ENCODE results near the gene ZNF3.
"Not testable (repeated sequence)": the region's sequence is repeated elsewhere in the genome, so short reads cannot be mapped to it uniquely, and the experiment has no call there.

ZNF3 gene

GRCh38 chr7:100081535-100082102, at the start of gene ZNF3:
Gene ZNF3, minus strand, starts transcription at chr7:100081723. Its CDS starts 4,366 bp downstream, at chr7:100077357.
- Histone ChIP-seq H3K9ac (ENCODE audit: low read depth, low read length) (peak within 1 kb of the TSS; percentile 93), H3K4me3 (ENCODE audit: low read depth, low read length) (peak within 1 kb of the TSS; percentile 88), H3K27ac (ENCODE audit: low read depth, low read length) (peak within 1 kb of the TSS; percentile 88), H3K36me3 (ENCODE audit: control insufficient read depth, insufficient read depth, low read length) (peaks cover 34% of the 10 kb centered on the region), H3K9me3 (ENCODE audit: control insufficient read depth, insufficient read depth, low read length) (no peaks in the 10 kb centered on the region; the same call in 1 of the 2 replicates), H3K27me3 (ENCODE audit: control insufficient read depth, insufficient read depth, low read length) (no peaks in the 10 kb centered on the region), H3K4me1 (ENCODE audit: control insufficient read depth, insufficient read depth, low read length) (peaks cover 13% of the 10 kb centered on the region)

DNA sequence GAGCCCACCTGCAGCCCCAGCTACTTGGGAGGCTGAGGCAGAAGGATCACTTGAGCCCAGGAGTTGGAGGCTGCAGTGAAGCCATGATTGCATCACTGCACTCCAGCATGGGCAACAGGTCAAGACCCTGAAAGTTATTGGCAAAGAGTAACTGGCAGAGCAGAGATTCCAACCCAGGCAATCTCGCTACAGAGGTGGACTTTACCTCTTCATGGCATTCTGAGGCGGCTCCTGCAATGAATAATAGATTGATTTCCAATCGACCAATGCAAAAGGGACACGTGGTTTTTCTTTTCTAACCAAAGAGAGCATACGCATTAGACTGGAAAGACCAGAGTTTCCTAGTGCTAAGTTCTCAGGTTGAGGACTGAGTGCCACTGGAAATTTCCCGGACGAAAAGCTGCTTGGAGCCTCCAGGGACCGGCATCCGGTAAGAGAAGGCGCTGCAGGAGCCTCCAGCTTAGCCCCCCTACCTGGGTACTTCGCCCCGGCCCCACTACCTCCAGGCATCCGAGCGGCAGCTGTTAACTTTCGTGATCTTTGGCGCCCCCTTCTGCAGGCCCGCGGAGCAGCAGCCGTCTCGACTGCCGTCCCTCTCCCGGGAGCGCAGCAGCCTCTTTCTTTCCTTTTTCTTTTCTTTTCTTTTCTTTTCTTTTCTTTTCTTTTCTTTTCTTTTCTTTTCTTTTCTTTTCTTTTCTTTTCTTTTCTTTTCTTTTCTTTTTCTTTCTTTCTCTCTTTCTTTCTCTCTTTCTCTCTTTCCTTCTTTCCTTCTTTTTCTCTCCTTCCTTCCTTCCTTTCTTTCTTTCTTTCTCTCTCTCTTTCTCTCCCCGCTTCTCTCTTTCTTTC, 49.3 kb upstream of the ZNF3 start:
- H3K4me3 ChIP-seq (ENCODE audit: low read depth, low read length) = 0 out of 2 replicates have a peak overlapping the region, but pooled peaks have one; percentile 36
- H3K4me1 ChIP-seq (ENCODE audit: control insufficient read depth, insufficient read depth, low read length) = no peaks in the 10 kb centered on the region
- H3K9me3 ChIP-seq (ENCODE audit: control insufficient read depth, insufficient read depth, low read length) = no peaks in the 10 kb centered on the region
- no peaks in the 10 kb centered on the region for H3K36me3 ChIP-seq (ENCODE audit: control insufficient read depth, insufficient read depth, low read length)
- H3K27ac ChIP-seq (ENCODE audit: low read depth, low read length) = peak overlapping the region; percentile 21
- H3K27me3 ChIP-seq (ENCODE audit: control insufficient read depth, insufficient read depth, low read length) = peaks cover 13% of the 10 kb centered on the region
- H3K9ac ChIP-seq (ENCODE audit: low read depth, low read length) = no peak overlapping the region

GRCh38 chr7:100130220-100130607, 48.7 kb upstream of the ZNF3 start:
- H3K27me3 ChIP-seq (ENCODE audit: control insufficient read depth, insufficient read depth, low read length) = peaks cover 13% of the 10 kb centered on the region
- H3K9me3 ChIP-seq (ENCODE audit: control insufficient read depth, insufficient read depth, low read length); H3K36me3 ChIP-seq (ENCODE audit: control insufficient read depth, insufficient read depth, low read length); H3K4me1 ChIP-seq (ENCODE audit: control insufficient read depth, insufficient read depth, low read length); H3K27ac ChIP-seq (ENCODE audit: low read depth, low read length); H3K4me3 ChIP-seq (ENCODE audit: low read depth, low read length); H3K9ac ChIP-seq (ENCODE audit: low read depth, low read length): not testable (repeated sequence)

DNA sequence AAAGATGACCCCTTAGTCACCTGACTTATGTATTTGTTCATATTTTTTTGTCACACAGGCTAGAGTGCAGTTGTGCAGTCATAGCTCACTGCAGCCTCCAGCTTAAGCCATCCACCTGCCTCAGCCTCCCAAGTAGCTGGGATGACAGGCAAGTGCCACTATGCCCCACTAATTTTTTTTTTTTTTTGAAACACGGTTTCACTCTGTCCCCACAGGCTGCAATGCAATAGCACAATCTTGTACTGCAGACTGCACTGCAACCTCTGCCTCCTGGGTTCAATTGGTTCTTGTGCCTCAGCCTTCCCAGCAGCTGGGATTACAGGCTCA, 47.1 kb upstream of the ZNF3 start:
- Histone ChIP-seq H3K4me1 (ENCODE audit: control insufficient read depth, insufficient read depth, low read length) (no peaks in the 10 kb centered on the region), H3K4me3 (ENCODE audit: low read depth, low read length) (no peak overlapping the region), H3K9ac (ENCODE audit: low read depth, low read length) (no peak overlapping the region)

GRCh38 chr7:100127866-100128636, 46.5 kb upstream of the ZNF3 start:
- Histone ChIP-seq H3K27ac (ENCODE audit: low read depth, low read length) (no peak overlapping the region), H3K4me1 (ENCODE audit: control insufficient read depth, insufficient read depth, low read length) (no peaks in the 10 kb centered on the region), H3K4me3 (ENCODE audit: low read depth, low read length) (peak overlapping the region; percentile 91), H3K9ac (ENCODE audit: low read depth, low read length) (no peak overlapping the region), H3K27me3 (ENCODE audit: control insufficient read depth, insufficient read depth, low read length) (peaks cover 13% of the 10 kb centered on the region), H3K9me3 (ENCODE audit: control insufficient read depth, insufficient read depth, low read length) (no peaks in the 10 kb centered on the region), H3K36me3 (ENCODE audit: control insufficient read depth, insufficient read depth, low read length) (peaks cover 9% of the 10 kb centered on the region)

More for the DNA sequence above, 47.1 kb upstream of the ZNF3 start:
- no peak overlapping the region for H3K27ac ChIP-seq (ENCODE audit: low read depth, low read length)
- H3K27me3 ChIP-seq (ENCODE audit: control insufficient read depth, insufficient read depth, low read length) = peaks cover 13% of the 10 kb centered on the region
- no peaks in the 10 kb centered on the region for H3K9me3 ChIP-seq (ENCODE audit: control insufficient read depth, insufficient read depth, low read length)
- H3K36me3 ChIP-seq (ENCODE audit: control insufficient read depth, insufficient read depth, low read length) = peaks cover 9% of the 10 kb centered on the region

GRCh38 chr7:100126931-100127865, 45.7 kb upstream of the ZNF3 start, which contains the start of gene MBLAC1:
Gene MBLAC1, plus strand, starts transcription at chr7:100126967. Its CDS starts 429 bp downstream, at chr7:100127396.
- no peaks in the 10 kb centered on the region for H3K4me1 ChIP-seq (ENCODE audit: control insufficient read depth, insufficient read depth, low read length)
- peak within 1 kb of the TSS; percentile 85 for H3K9ac ChIP-seq (ENCODE audit: low read depth, low read length)
- peaks cover 9% of the 10 kb centered on the region for H3K36me3 ChIP-seq (ENCODE audit: control insufficient read depth, insufficient read depth, low read length)
- H3K27ac ChIP-seq (ENCODE audit: low read depth, low read length) = peak within 1 kb of the TSS; percentile 99
- peaks cover 13% of the 10 kb centered on the region for H3K27me3 ChIP-seq (ENCODE audit: control insufficient read depth, insufficient read depth, low read length)
- H3K4me3 ChIP-seq (ENCODE audit: low read depth, low read length) = peak within 1 kb of the TSS; percentile 91
- H3K9me3 ChIP-seq (ENCODE audit: control insufficient read depth, insufficient read depth, low read length) = no peaks in the 10 kb centered on the region

DNA sequence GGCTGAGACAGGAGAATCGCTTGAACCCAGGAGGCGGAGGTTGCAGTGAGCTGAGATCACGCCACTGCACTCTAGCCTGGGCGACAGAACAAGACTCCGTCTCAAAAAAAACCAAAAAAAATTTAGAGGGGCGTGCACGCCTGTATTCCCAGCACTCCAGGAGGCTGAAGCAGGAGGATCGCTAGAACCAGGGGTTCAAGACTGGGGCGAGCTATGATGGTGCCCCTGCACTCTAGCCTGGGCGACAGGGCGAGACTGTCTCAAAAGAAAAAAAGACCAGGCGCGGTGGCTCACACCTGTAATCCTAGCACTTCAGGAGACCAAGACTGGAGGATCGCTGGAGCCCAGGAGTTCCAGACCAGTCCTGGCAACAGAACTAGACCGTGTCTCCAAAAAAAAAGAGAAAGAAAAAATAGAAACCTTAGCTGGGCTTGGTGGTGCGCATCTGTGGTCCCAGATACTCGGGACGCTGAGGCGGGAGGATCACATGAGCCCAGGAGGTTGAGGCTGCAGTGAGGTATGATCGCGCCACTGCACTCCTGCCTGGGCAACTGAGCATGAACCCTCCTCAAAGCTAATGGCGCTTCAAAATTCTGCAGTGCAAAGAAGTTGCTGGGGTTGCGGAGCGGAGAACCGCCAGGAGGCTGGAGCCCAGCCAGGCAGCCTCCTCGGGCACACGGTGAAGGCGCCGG, 44.9 kb upstream of the ZNF3 start:
- peaks cover 9% of the 10 kb centered on the region for H3K36me3 ChIP-seq (ENCODE audit: control insufficient read depth, insufficient read depth, low read length)
- no peaks in the 10 kb centered on the region for H3K4me1 ChIP-seq (ENCODE audit: control insufficient read depth, insufficient read depth, low read length)
- peak overlapping the region; percentile 91 for H3K4me3 ChIP-seq (ENCODE audit: low read depth, low read length)
- H3K27me3 ChIP-seq (ENCODE audit: control insufficient read depth, insufficient read depth, low read length) = peaks cover 13% of the 10 kb centered on the region
- H3K27ac ChIP-seq (ENCODE audit: low read depth, low read length) = peak overlapping the region; percentile 99
- H3K9me3 ChIP-seq (ENCODE audit: control insufficient read depth, insufficient read depth, low read length) = no peaks in the 10 kb centered on the region
- H3K9ac ChIP-seq (ENCODE audit: low read depth, low read length) = peak overlapping the region; percentile 85

GRCh38 chr7:100124301-100125230, 43.0 kb upstream of the ZNF3 start:
- no peak overlapping the region for H3K9ac ChIP-seq (ENCODE audit: low read depth, low read length)
- H3K36me3 ChIP-seq (ENCODE audit: control insufficient read depth, insufficient read depth, low read length) = peaks cover 9% of the 10 kb centered on the region
- peaks cover 13% of the 10 kb centered on the region for H3K27me3 ChIP-seq (ENCODE audit: control insufficient read depth, insufficient read depth, low read length)
- peaks cover 9% of the 10 kb centered on the region for H3K4me1 ChIP-seq (ENCODE audit: control insufficient read depth, insufficient read depth, low read length)
- no peak overlapping the region for H3K27ac ChIP-seq (ENCODE audit: low read depth, low read length)
- H3K9me3 ChIP-seq (ENCODE audit: control insufficient read depth, insufficient read depth, low read length) = no peaks in the 10 kb centered on the region
- H3K4me3 ChIP-seq (ENCODE audit: low read depth, low read length) = no peak overlapping the region

GRCh38 chr7:100122568-100122967, 41.0 kb upstream of the ZNF3 start:
- H3K4me1 ChIP-seq (ENCODE audit: control insufficient read depth, insufficient read depth, low read length) = peaks cover 9% of the 10 kb centered on the region
- H3K36me3 ChIP-seq (ENCODE audit: control insufficient read depth, insufficient read depth, low read length) = peaks cover 9% of the 10 kb centered on the region
- no peak overlapping the region for H3K27ac ChIP-seq (ENCODE audit: low read depth, low read length)
- H3K27me3 ChIP-seq (ENCODE audit: control insufficient read depth, insufficient read depth, low read length) = no peaks in the 10 kb centered on the region
- H3K9me3 ChIP-seq (ENCODE audit: control insufficient read depth, insufficient read depth, low read length) = no peaks in the 10 kb centered on the region
- H3K4me3 ChIP-seq (ENCODE audit: low read depth, low read length) = no peak overlapping the region
- no peak overlapping the region for H3K9ac ChIP-seq (ENCODE audit: low read depth, low read length)

All from HUES48 (cell line).